IPS-18a (cell line): ENCODE results near the gene HOXB6.
A peak's percentile ranks its signal among the peaks of the same experiment; 100 is the strongest.

ENCODE experiments used
- H3K27ac ChIP-seq: one replicate; pipeline ENCODE4 v1.5.1; 2013; ENCODE audit warnings: low read length
- H3K27me3 ChIP-seq: one replicate; pipeline ENCODE4 v1.6.1; 2013; ENCODE audit warnings: mild to moderate bottlenecking, low read length; ENCODE audit not compliant: control insufficient read depth, insufficient read depth
- H3K36me3 ChIP-seq: one replicate; pipeline ENCODE4 v1.6.1; 2013; ENCODE audit warnings: low read depth, low read length; ENCODE audit not compliant: control insufficient read depth
- H3K4me1 ChIP-seq: one replicate; pipeline ENCODE4 v1.6.1; 2013; ENCODE audit warnings: low read depth, low read length; ENCODE audit not compliant: control insufficient read depth
- H3K4me3 ChIP-seq: one replicate; pipeline ENCODE4 v1.5.1; 2013; ENCODE audit warnings: low read length
- H3K9ac ChIP-seq: one replicate; pipeline ENCODE4 v1.6.1; 2013; ENCODE audit warnings: mild to moderate bottlenecking, low read length, moderate library complexity
- H3K9me3 ChIP-seq: one replicate; pipeline ENCODE4 v1.6.1; 2013; ENCODE audit warnings: low read depth, low read length; ENCODE audit not compliant: control insufficient read depth

Gene HOXB6

GRCh38 chr17:48624544-48625494 is 20.0 kb upstream of the HOXB6 start:
- peaks cover 100% of the 10 kb centered on the region for H3K27me3 ChIP-seq
- H3K9ac ChIP-seq, result no peak overlapping the region
- H3K27ac ChIP-seq, result no peak overlapping the region
- peak overlapping the region; percentile 16 for H3K4me3 ChIP-seq
- H3K4me1 ChIP-seq, result no peaks in the 10 kb centered on the region
- H3K9me3 ChIP-seq, result no peaks in the 10 kb centered on the region
- H3K36me3 ChIP-seq, result no peaks in the 10 kb centered on the region

- Histone ChIP-seq H3K4me1 (no peaks in the 10 kb centered on the region), H3K27me3 (peaks cover 100% of the 10 kb centered on the region), H3K27ac (no peak overlapping the region), H3K9ac (no peak overlapping the region), H3K9me3 (no peaks in the 10 kb centered on the region), H3K36me3 (no peaks in the 10 kb centered on the region), H3K4me3 (no peak overlapping the region)
Observed at GRCh38 chr17:48624118-48624517, 19.3 kb upstream of the HOXB6 start.

- no peak overlapping the region for H3K4me3 ChIP-seq
Observed at GRCh38 chr17:48623583-48623982, 18.8 kb upstream of the HOXB6 start.

GRCh38 chr17:48622857-48623256 is 18.1 kb upstream of the HOXB6 start:
- Histone ChIP-seq H3K9me3 (no peaks in the 10 kb centered on the region), H3K36me3 (no peaks in the 10 kb centered on the region), H3K27ac (no peak overlapping the region), H3K4me1 (no peaks in the 10 kb centered on the region), H3K27me3 (peaks cover 100% of the 10 kb centered on the region), H3K9ac (no peak overlapping the region), H3K4me3 (no peak overlapping the region)

More at GRCh38 chr17:48623583-48623982, 18.8 kb upstream of the HOXB6 start:
- H3K9ac ChIP-seq, result no peak overlapping the region
- H3K27me3 ChIP-seq, result peaks cover 100% of the 10 kb centered on the region
- no peaks in the 10 kb centered on the region for H3K36me3 ChIP-seq
- no peaks in the 10 kb centered on the region for H3K4me1 ChIP-seq
- no peaks in the 10 kb centered on the region for H3K9me3 ChIP-seq
- H3K27ac ChIP-seq, result no peak overlapping the region

GRCh38 chr17:48621410-48622392 is 16.9 kb upstream of the HOXB6 start:
- peaks cover 100% of the 10 kb centered on the region for H3K27me3 ChIP-seq
- H3K9ac ChIP-seq, result no peak overlapping the region
- H3K9me3 ChIP-seq, result no peaks in the 10 kb centered on the region
- no peaks in the 10 kb centered on the region for H3K36me3 ChIP-seq
- H3K27ac ChIP-seq, result no peak overlapping the region
- H3K4me1 ChIP-seq, result no peaks in the 10 kb centered on the region
- no peak overlapping the region for H3K4me3 ChIP-seq

- Histone ChIP-seq H3K9me3 (no peaks in the 10 kb centered on the region), H3K27me3 (peaks cover 100% of the 10 kb centered on the region), H3K36me3 (no peaks in the 10 kb centered on the region), H3K27ac (no peak overlapping the region), H3K9ac (no peak overlapping the region), H3K4me1 (no peaks in the 10 kb centered on the region), H3K4me3 (no peak overlapping the region)
Observed at GRCh38 chr17:48620461-48621139, 15.8 kb upstream of the HOXB6 start.

- no peaks in the 10 kb centered on the region for H3K36me3 ChIP-seq
- no peaks in the 10 kb centered on the region for H3K4me1 ChIP-seq
- H3K27me3 ChIP-seq, result peaks cover 100% of the 10 kb centered on the region
- H3K4me3 ChIP-seq, result no peak overlapping the region
- no peaks in the 10 kb centered on the region for H3K9me3 ChIP-seq
- no peak overlapping the region for H3K9ac ChIP-seq
- H3K27ac ChIP-seq, result no peak overlapping the region
Observed at GRCh38 chr17:48619826-48620449, 15.2 kb upstream of the HOXB6 start.

GRCh38 chr17:48618256-48618896 is 13.6 kb upstream of the HOXB6 start:
- peak overlapping the region; percentile 4 for H3K4me3 ChIP-seq
- H3K36me3 ChIP-seq, result no peaks in the 10 kb centered on the region
- H3K27ac ChIP-seq, result no peak overlapping the region
- no peaks in the 10 kb centered on the region for H3K9me3 ChIP-seq
- H3K4me1 ChIP-seq, result no peaks in the 10 kb centered on the region
- H3K27me3 ChIP-seq, result peaks cover 100% of the 10 kb centered on the region
- H3K9ac ChIP-seq, result no peak overlapping the region

- Histone ChIP-seq H3K27me3 (peaks cover 100% of the 10 kb centered on the region), H3K9ac (no peak overlapping the region), H3K4me1 (no peaks in the 10 kb centered on the region), H3K4me3 (no peak overlapping the region), H3K27ac (no peak overlapping the region), H3K36me3 (no peaks in the 10 kb centered on the region), H3K9me3 (no peaks in the 10 kb centered on the region)
Observed at GRCh38 chr17:48617471-48618255, 12.9 kb upstream of the HOXB6 start.
